GM13977 (cell line): Measurements from ENCODE around the gene MAPKAPK2.

Experiments used
- DNase-seq: peaks from one replicate; pipeline ENCODE4 v3.0.0; 2012; ENCODE audit warnings: low spot score
- in situ Hi-C: fragments of 300-500 bp; cut with MboI; formaldehyde crosslinking; loops from one replicate; pipeline ENCODE4 v1.12.0; 2022; ENCODE audit warnings: low sequenced_read_pairs, low pct_unique_long_range_greater_than_20kb, mixed read lengths, inconsistent platforms; ENCODE audit not compliant: unreplicated experiment
- TF ChIP-seq, protein P1 (sequence below): IDR thresholded peaks from 2 replicates; pipeline ENCODE4 v1.5.1; 2012; ENCODE audit warnings: mild to moderate bottlenecking, control low read depth; ENCODE audit not compliant: insufficient read depth; ENCODE audit errors: extremely low read depth, missing control alignments

Gene MAPKAPK2

GRCh38 chr1:206704226-206704625 lies 19.5 kb downstream of the MAPKAPK2 start:
- TF ChIP-seq, protein P1, sequence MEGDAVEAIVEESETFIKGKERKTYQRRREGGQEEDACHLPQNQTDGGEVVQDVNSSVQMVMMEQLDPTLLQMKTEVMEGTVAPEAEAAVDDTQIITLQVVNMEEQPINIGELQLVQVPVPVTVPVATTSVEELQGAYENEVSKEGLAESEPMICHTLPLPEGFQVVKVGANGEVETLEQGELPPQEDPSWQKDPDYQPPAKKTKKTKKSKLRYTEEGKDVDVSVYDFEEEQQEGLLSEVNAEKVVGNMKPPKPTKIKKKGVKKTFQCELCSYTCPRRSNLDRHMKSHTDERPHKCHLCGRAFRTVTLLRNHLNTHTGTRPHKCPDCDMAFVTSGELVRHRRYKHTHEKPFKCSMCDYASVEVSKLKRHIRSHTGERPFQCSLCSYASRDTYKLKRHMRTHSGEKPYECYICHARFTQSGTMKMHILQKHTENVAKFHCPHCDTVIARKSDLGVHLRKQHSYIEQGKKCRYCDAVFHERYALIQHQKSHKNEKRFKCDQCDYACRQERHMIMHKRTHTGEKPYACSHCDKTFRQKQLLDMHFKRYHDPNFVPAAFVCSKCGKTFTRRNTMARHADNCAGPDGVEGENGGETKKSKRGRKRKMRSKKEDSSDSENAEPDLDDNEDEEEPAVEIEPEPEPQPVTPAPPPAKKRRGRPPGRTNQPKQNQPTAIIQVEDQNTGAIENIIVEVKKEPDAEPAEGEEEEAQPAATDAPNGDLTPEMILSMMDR, result no peak
- no peak for DNase-seq
- in situ Hi-C loops, result no loop called here

DNA sequence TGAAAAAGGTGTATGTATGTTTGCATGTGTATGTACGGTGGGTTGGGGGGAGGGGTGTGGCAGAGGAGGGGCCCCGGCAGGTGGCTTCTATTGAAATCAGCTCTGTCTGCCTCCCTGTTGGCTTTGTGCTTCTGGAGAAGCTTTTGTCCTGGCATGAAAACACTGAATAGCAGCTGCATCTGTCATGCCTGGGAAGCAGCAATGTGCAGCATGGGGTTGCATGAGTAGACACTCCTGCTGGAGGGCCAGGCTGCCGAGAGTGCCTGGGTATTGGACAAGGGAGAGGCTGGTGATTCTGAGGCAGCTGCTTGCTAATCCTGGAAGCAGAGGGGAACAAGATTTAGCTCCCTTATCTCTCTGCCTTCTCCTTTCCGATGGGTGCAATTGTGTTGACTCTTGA lies 20.5 kb downstream of the MAPKAPK2 start:
- TF ChIP-seq, protein P1, result no peak
- no peak for DNase-seq
- in situ Hi-C loops, result no loop called here

DNA sequence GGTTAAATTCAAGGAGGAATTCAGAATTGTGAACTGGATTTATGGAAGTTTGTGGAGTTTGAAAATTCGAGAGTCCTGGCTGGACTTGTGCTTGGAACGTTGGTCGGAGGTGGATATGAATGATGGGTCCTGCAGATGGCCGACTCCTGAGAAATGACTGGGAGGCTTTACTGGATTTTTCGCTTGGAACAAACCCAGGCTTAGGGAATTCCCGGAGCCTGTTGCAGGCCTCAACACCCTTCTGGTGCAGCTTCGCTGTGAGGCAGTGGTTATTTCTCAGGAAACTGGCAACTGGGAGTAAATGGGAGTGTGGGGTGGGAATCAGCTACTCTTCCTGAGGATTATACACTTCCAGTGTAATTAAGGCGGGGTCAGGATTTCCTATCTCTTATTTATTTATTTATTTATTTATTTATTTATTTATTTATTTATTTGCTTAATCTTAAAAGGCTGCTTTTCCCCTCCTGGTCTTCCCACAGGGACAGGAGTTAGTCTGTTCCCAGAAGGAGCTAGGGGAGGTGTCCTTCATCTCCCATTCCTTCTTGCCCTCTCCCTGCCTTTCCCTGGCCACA lies 21.1 kb downstream of the MAPKAPK2 start:
- in situ Hi-C loops, result no loop called here
- TF ChIP-seq, protein P1, result no peak
- no peak for DNase-seq

DNA sequence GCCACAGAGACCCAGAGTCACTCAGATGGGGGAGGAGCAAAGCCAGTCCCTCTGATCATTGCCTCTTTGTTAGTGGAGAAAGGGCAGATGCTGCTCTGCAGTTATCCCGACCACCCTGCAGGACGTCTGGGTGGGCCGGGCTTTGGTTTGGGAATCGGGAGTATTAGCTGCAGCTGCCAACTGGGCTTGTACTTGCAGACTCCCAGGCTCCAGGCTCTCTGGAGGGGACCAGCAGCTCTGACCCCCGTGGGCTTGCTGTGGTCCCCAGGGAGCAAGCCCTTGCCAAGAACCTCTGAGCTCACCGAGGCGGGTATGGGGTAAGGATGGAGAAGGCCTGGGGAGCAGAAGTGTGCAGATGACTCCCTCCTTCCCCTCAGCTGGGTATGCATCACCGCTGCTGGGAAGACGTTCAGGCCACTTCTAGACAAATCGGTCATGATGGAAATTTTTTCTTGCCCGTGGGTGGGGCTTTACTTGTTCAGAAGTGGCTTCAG lies 21.6 kb downstream of the MAPKAPK2 start:
- TF ChIP-seq, protein P1, result no peak
- DNase-seq, result no peak
- in situ Hi-C loops, result no loop called here

DNA sequence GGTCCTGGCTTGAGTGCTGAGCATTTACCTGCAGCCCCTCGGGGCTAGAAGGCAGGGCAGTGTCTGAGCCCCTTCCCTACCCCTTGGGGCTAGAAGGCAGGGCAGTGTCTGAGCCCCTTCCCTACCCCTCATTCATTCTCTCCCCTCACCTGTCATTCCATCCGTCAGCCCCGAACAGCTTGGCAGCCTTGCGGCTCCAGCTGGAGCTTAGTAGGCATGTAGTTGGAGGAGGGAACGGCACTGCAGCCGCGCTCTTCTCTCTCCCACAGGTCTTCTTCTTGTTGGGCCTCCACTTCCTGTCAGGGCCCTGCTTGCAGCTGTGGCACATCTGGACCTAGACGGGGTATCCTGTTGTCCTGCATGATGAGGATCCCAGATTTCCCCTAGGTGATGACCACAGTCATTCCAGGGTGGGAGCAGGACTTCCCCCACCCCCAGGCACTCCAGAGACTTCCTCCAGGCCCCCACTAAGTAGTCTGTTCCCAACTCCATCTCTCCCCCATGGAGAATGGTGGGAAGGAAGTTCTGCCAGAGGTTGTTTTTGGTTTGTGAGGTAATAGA lies 22.2 kb downstream of the MAPKAPK2 start:
- in situ Hi-C loops, result no loop called here
- TF ChIP-seq, protein P1, result no peak
- no peak for DNase-seq

DNA sequence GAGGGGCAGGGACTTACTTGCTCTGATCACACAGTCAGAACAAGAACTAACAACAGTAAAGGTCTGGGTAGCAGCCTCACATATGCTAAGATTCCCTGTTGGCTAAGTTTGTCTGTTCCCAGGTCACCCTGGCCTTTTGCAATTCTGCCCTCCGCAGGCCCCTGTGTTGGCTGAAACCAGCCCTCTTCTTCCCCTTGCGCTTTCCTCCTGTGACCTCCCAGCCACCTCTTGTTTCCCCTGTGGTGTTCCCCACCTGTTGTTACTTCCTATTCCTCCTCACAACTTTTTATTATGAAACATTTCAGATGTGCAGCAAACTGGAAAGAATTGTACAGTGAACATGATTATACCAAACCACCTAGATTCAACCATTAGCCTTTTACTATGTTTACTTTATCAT lies 23.4 kb downstream of the MAPKAPK2 start:
- DNase-seq, result no peak
- in situ Hi-C loops, result no loop called here

More for the DNA sequence above, 23.4 kb downstream of the MAPKAPK2 start:
- TF ChIP-seq, protein P1, result no peak
